ENCODE measurements around the gene HECTD4.

The HECTD4 gene

DNA sequence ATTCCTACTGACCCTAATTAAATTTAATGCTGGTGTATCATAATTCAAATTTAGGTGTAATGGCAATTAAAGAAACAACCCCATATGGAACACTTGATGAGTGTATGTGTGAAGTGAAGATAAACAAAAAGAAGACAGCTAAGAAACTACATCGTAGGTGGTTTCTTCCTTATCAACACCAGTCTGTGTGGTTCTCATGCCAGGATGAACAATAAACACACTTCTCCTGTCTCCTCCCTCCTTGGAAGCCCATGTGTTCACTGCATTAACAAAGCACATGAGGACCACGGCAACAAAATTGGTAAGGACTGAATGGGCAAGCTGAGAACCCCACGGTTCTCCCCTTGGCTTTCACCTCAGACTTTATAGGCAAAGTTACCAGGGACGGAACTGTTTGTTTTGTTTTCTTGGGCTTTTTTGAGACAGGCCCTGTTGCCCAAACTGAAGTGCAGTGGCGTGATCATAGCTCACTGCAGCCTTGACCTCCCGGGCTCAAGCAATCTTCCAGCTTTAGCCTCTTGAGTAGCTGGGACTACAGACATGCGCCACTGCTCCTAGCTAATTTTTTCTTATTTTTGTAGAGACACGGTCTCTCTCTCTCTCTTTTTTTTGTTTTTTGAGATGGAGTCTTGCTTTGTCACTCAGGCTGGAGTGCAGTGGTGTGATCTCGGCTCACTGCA is 185.9 kb downstream of the HECTD4 start:
- no peak for DNase-seq

GRCh38 chr12:112194601-112195247 is 187.5 kb downstream of the HECTD4 start:
- DNase-seq = no peak

GRCh38 chr12:112192475-112192874 is 189.8 kb downstream of the HECTD4 start:
- no peak for DNase-seq

DNA sequence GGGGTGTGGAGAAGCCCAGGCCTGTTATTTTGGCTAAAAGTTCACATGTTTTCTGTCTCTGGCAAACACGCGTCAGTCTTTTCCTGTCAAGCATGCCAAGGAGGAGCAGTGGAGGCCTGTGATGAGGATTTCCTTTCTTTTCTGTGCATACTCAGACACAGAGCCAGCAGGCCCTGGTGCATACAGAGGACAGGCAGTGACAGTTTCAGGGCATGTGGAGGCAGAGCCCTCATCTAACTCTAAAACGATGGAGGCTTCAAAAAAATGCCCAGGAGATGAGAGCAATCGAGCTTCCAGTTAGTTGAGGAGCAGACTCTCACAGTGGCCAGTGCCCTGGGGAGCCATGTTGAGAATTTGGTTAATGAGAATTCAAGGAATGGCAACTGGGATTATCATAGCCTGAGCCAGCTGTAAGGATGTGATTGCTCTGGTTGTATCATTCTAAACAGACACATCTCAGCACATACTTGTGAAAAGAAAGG is 190.3 kb downstream of the HECTD4 start:
- DNase-seq = no peak

GRCh38 chr12:112191201-112191600 is 191.0 kb downstream of the HECTD4 start:
- DNase-seq = no peak

- DNase-seq = no peak
These were observed 191.8 kb downstream of the HECTD4 start for GRCh38 chr12:112190231-112191025.

GRCh38 chr12:112188130-112188830 is 194.0 kb downstream of the HECTD4 start:
- no peak for DNase-seq

DNA sequence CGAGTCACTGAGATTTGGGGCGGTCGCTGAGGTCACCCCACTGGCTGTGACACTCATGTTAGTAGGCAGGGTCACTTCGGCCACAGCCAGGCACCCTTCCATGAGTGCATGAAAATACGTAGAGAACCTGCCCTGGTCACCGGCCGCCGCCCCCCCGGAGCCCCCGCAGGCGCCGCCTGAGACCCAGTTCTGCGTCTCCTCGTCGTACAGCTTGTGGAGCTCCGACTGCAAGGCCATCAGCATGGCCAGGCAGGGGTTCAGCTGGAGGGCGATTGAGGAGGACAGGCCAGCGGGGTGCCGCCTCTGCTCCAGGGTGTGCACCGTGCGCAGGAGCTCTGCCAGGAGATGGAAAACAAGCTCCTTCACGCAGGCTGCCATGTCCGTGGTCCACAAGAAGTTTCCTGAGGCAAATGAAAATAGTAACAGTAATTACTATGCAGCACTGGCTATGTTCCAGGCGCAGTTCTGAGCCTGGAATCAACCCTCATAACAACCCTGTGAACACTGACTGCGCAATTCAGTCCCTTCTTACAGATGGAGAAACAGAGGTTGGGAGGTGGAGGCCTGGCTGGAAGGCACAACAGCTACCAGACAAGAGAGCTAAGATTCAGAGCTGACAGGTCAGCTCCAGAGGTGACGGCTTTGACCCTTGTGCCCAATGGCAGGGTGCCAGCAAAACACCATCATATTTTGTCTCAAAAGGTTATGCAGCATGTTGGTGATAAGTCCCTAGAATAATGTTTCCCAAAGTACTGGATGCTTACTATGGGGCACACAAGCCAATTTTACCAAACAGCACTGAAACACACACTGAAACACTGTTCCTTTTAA is 196.9 kb downstream of the HECTD4 start:
- no peak for DNase-seq

DNA sequence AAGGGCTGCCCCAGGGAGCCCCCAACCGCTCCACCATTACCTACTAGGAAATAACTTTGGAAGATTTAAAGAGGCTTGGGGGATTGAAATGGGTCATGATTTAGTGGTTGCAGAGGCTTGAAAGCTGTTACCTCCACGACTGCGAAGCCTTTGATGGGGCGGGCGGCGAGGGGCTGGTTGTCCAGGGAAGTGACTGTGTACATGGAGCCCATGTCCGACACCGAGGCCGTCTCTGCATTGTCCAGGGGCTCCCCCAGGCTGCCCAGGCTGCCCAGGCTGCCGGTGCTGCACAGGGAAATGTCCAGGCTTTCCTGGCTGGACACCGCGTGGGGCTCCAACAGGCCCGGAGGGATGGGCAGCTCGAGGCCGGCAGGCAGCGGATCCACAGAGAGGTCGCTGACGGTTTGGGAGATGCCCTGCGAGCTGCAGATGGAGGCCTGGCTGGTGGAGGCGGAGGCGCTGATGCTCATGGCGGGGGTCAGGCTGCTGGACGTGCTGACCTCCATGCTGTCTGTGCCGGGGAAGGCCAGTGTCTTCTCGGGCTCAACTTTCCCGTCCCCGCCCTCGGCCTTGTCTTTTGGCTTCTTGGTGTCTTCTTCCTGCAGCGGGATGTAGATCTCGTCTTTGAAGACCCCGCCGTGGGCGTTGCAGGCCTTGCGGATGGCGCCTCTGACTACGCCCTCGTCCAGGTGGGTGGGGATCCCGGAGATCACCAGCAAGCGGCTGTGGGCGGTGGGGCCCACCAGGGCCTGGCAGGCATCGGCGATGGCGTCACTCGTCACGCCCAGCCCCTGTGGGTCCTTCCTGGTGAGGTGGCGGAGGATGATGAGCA is 198.0 kb downstream of the HECTD4 start:
- DNase-seq = no peak

DNA sequence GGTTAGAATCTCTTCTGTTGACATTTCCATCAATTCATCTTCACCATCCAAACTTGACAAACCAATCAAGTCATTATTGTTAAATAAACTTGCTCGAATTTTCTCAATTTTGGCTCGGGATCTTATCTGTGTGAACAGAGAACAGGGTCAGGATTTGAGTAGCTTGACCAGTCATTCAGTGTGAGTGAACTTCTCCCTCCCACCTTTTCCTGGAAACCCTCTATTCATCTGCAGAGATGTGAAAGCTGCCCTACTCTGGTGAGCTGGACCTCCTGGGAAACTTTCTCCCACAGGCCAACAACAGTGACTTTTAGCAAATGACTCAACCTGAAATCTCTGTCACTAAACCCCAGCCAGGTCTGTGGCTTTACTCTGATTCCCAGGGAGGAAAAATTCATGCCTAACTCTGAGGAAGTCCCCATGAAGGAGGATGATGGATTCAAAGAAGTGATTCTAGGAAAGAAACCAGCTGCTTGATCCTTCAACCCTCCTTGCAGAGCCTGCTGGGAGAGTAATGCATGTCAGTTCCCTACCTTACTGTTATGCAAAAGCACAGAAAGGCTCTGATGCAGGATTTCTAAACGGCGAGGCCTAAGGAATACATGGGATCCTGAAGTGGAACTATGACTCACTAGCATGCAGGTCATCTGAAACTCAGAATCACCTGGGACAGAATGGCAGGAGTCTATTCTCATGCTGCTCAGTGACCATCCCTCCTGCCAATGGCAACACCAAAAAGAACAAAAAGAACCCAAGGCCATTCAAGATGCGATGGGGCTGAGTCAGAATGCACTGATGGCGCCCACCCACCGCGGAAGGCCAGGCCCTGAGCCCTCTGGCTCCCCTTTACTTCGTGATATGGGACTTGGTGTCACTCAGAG is 198.8 kb downstream of the HECTD4 start:
- DNase-seq = no peak

DNA sequence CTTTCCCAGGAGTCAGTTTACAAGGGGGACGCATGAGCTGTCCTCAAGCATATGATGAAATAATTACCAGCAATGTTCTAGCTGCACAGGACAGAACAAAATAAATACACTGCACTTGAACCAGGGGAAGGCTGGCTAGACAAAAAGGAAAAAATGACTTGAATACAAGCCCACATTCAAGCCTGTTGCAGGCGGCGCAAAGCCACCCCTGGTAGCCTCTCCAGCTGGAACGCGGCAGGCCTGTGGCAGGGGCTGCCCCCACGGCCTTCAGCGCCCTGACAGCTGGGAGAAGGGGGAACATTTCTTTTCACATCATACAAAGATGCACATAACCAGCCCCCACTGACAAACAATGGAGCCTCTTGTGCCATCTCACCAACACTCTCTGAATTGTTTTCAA is 199.7 kb downstream of the HECTD4 start:
- no peak for DNase-seq

DNA sequence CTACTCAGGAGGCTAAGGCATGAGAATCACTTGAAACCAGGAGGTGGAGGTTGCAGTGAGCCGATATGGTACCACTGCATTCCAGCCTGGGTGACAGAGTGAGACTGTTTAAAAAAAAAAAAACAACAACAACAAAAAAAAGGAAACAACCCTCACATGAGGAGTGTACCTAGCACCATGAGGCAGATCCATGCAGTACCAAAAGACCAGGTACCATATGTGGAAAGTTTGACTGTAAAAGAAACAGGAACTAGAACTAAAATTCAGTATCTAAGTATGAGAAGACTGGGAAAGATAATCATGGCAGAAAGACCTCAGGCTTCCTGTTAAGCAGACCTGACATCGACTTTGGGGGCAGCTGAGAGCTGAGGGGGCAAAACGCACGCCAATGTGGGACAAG is 201.8 kb downstream of the HECTD4 start:
- DNase-seq = no peak

DNA sequence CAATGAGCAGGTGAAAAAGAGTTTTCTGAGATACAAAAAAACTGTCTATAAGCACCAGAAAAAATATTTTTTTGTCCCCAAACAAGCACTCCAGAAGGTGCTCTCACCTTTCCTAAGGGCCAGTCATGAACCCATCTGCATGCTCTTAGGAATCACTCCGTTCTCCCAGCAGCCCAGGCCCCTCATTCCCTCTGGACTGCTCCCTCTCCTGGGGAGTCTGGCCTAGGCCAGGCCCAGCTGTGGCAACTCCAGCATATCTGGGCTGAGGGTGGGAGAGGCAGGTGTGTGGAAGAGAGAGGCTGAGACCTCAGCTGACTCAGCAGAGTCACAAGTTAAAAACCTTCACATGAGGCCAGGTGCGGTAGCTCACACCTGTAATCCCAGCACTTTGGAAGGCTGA is 202.3 kb downstream of the HECTD4 start:
- DNase-seq = no peak

GRCh38 chr12:112179341-112179740 is 202.9 kb downstream of the HECTD4 start:
- no peak for DNase-seq

GRCh38 chr12:112178796-112179195 is 203.4 kb downstream of the HECTD4 start:
- no peak for DNase-seq

GRCh38 chr12:112176321-112177010 is 205.8 kb downstream of the HECTD4 start:
- DNase-seq = no peak

DNA sequence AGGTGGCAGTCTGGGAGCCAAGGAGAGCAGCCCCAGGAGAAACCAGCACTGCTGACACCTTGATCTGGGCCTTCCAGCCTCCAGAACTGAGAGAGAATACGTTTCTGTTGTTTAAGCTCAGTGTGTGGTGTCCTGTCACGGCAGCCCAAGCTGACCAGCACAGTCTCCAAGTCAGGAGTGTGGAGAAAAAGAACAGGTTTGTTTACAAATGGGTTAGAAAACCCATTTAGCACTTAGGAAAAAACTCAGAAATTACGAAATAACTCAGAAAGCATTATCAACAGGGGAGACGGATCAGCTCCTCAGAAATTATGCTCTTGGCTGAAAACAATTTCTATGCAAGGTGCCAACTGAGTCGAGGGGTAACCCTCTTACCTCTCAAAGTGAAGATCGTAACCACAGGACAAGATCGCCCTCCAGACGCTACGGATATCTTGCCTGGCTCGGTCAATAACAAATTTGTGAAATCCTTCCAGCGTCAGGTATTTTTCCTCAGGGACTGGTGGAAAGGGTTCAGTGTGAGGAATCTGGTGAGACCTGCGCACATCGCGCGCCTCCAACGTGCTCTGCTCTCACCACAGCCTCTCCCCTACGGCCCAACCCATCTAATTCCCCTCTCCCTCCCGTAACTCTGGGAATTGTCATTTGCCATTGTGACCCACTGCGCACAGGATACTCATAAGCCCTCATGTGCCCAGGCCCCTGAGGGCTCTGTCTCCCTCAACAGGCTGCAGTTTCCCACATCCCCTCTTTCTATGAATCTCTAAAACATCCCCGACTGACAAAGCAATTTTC is 206.7 kb downstream of the HECTD4 start:
- DNase-seq = no peak

GRCh38 chr12:112172556-112173324 is 209.5 kb downstream of the HECTD4 start:
- DNase-seq = no peak
